Neural cell (in vitro differentiated cells): ENCODE results near the gene TFPI2. TPM values are rescaled to one million over a fixed set of nuclear protein-coding genes. Genes with fewer than 3 reads are reported as not detected.

Experiments
- H2AFZ ChIP-seq: fragments of 200-600, 300-800 bp; sonication (generic), shearing (Covaris generic); 2 replicates; pipeline ENCODE4 v1.6.0; 2014; ENCODE audit warnings: low read depth, mild to moderate bottlenecking, antibody characterized with exemption, low read length, moderate library complexity
- H3F3A ChIP-seq: fragments of 200-600 bp; shearing (Covaris generic); 2 replicates; pipeline ENCODE4 v1.6.1; 2016; ENCODE audit warnings: mild to moderate bottlenecking, moderate library complexity, mixed read lengths, antibody characterized with exemption, low read length; ENCODE audit not compliant: insufficient read depth, poor library complexity, severe bottlenecking
- H3K27ac ChIP-seq: fragments of 200-600, 300-800 bp; sonication (generic), shearing (Covaris generic); 2 replicates; pipeline ENCODE4 v1.5.1; 2014; ENCODE audit warnings: mild to moderate bottlenecking, low read length, moderate library complexity
- H3K27me3 ChIP-seq: fragments of 300-800, 200-600 bp; sonication (generic), shearing (Covaris generic); 2 replicates; pipeline ENCODE4 v1.6.0; 2014; ENCODE audit warnings: mild to moderate bottlenecking, low read depth, low read length, moderate library complexity; ENCODE audit not compliant: insufficient read depth
- H3K36me3 ChIP-seq: fragments of 300-800, 200-600 bp; sonication (generic), shearing (Covaris generic); 2 replicates; pipeline ENCODE4 v1.5.1; 2014; ENCODE audit warnings: mild to moderate bottlenecking, antibody characterized with exemption, low read length, moderate library complexity; ENCODE audit not compliant: insufficient read depth
- H3K4me2 ChIP-seq: fragments of 300-800, 200-600 bp; sonication (generic), shearing (Covaris generic); 2 replicates; pipeline ENCODE4 v1.6.0; 2014; ENCODE audit warnings: mild to moderate bottlenecking, low read length
- H3K4me3 ChIP-seq: fragments of 300-800, 200-600 bp; sonication (generic), shearing (Covaris generic); 2 replicates; pipeline ENCODE4 v1.5.1; 2014; ENCODE audit warnings: mild to moderate bottlenecking, low read length, moderate library complexity
- H3K79me2 ChIP-seq: fragments of 200-600 bp; shearing (Covaris generic); replicated peaks from 2 replicates; pipeline ENCODE4 v1.6.0; 2014; ENCODE audit warnings: mild to moderate bottlenecking, low read length, moderate library complexity; ENCODE audit not compliant: insufficient read depth
- H3K9ac ChIP-seq: fragments of 300-800, 200-600 bp; sonication (generic), shearing (Covaris generic); 2 replicates; pipeline ENCODE4 v1.6.1; 2016; ENCODE audit warnings: mild to moderate bottlenecking, low read length, mixed read lengths
- H3K9me2 ChIP-seq: fragments of 200-600 bp; shearing (Covaris generic); 2 replicates; pipeline ENCODE4 v1.6.1; 2016; ENCODE audit warnings: mild to moderate bottlenecking, low read length, mixed read lengths; ENCODE audit not compliant: insufficient read depth
- H3K9me3 ChIP-seq: fragments of 200-600, 300-800 bp; sonication (generic), shearing (Covaris generic); 2 replicates; pipeline ENCODE4 v1.6.1; 2016; ENCODE audit warnings: mild to moderate bottlenecking, mixed run types, low read length, moderate library complexity, mixed read lengths
- H4K20me1 ChIP-seq: fragments of 200-600 bp; shearing (Covaris generic); 2 replicates; pipeline ENCODE4 v1.6.1; 2016; ENCODE audit warnings: mild to moderate bottlenecking, mixed run types; ENCODE audit not compliant: insufficient read depth
- EP300 ChIP-seq: fragments of 450-650 bp; conservative IDR thresholded peaks from 2 replicates; pipeline ENCODE4 v1.6.1; 2014; ENCODE audit warnings: antibody characterized with exemption, mild to moderate bottlenecking, moderate library complexity; ENCODE audit not compliant: poor library complexity, severe bottlenecking
- EZH2 ChIP-seq: fragments of 200-600, 300-800 bp; shearing (Covaris generic), sonication (generic); IDR thresholded peaks from 2 replicates; pipeline ENCODE4 v1.6.1; 2014; ENCODE audit warnings: antibody characterized with exemption, low read length, borderline replicate concordance, mild to moderate bottlenecking; ENCODE audit not compliant: insufficient read depth, poor library complexity, severe bottlenecking
- MXI1 ChIP-seq: fragments of 450-650 bp; conservative IDR thresholded peaks from 2 replicates; pipeline ENCODE4 v1.6.1; 2014; ENCODE audit warnings: antibody characterized with exemption, mild to moderate bottlenecking; ENCODE audit not compliant: poor library complexity, severe bottlenecking
- POLR2AphosphoS5 ChIP-seq: IDR thresholded peaks from 2 replicates; pipeline ENCODE4 v1.6.1; 2012
- RAD21 ChIP-seq: fragments of 450-650 bp; conservative IDR thresholded peaks from 2 replicates; pipeline ENCODE4 v1.6.1; 2014; ENCODE audit warnings: antibody characterized with exemption, mild to moderate bottlenecking, moderate library complexity
- REST ChIP-seq: IDR thresholded peaks from 2 replicates; pipeline ENCODE4 v1.6.1; 2012; ENCODE audit warnings: borderline replicate concordance
- SMC3 ChIP-seq: fragments of 450-650 bp; conservative IDR thresholded peaks from 2 replicates; pipeline ENCODE4 v1.6.1; 2014; ENCODE audit warnings: antibody characterized with exemption, mild to moderate bottlenecking, moderate library complexity; ENCODE audit not compliant: poor library complexity
- TAF1 ChIP-seq: IDR thresholded peaks from 2 replicates; pipeline ENCODE4 v1.6.1; 2012; ENCODE audit warnings: low read depth
- polyA plus RNA-seq: library from polyadenylated mRNA; depleted of rRNA; stranded (reverse); fragments of >200 nt; gene quantifications from 2 replicates; pipeline ENCODE4 v1.2.3, GENCODE V29; 2014
- TF ChIP-seq, protein P1 (sequence below): fragments of 450-650 bp; IDR thresholded peaks from 2 replicates; pipeline ENCODE4 v1.5.1; 2014; ENCODE audit warnings: antibody characterized with exemption, mild to moderate bottlenecking, moderate library complexity; ENCODE audit not compliant: poor library complexity, severe bottlenecking

TFPI2 gene
- polyA plus RNA-seq, 1 donor from 2014 or later, result 0.78 TPM

GRCh38 chr7:93873998-93874574 is 16.5 kb downstream of the TFPI2 start:
- Histone ChIP-seq H4K20me1 (no peaks in the 10 kb centered on the region), H3K9me3 (peaks cover 7% of the 10 kb centered on the region), H2AFZ (no peak overlapping the region), H3K9me2 (no peaks in the 10 kb centered on the region), H3K27ac (no peak overlapping the region), H3K36me3 (no peaks in the 10 kb centered on the region), H3K9ac (no peak overlapping the region), H3K4me3 (no peak overlapping the region), H3K79me2 (no peaks in the 10 kb centered on the region), H3K27me3 (no peaks in the 10 kb centered on the region), H3K4me2 (no peak overlapping the region), H3F3A (no peaks in the 10 kb centered on the region)
- TF ChIP-seq MXI1 (no peak), SMC3 (no peak), TAF1 (no peak), POLR2AphosphoS5 (no peak), EP300 (no peak), REST (no peak)

DNA sequence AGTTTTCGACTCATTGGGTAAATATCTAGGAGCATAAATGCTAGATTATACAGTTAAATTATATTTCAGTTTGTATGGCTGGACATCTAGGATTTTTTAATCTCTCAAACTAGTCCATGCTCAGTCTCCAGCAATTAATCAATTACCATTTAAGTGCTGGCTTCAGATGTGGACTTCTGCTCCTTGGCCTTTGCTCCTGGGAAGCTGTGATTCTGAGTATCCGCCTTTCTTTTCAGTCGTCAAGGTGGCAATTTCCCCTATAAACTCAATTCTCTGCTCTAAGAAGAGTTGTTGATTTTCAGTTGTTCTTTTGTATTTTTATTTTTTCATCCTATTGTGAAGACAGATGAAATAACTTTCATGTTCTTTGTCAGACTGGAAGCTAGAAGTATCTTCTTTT is 23.7 kb downstream of the TFPI2 start:
- Histone ChIP-seq H3K9me2 (no peaks in the 10 kb centered on the region), H3K79me2 (no peaks in the 10 kb centered on the region)
- TF ChIP-seq TAF1 (no peak), POLR2AphosphoS5 (no peak), RAD21 (no peak), EP300 (no peak)

GRCh38 chr7:93862651-93863050 is 27.9 kb downstream of the TFPI2 start:
- no peaks in the 10 kb centered on the region for H3K27me3 ChIP-seq

More for the DNA sequence above, 23.7 kb downstream of the TFPI2 start:
- Histone ChIP-seq H3K9ac (no peak overlapping the region), H3K27me3 (no peaks in the 10 kb centered on the region), H3F3A (no peaks in the 10 kb centered on the region), H3K36me3 (no peaks in the 10 kb centered on the region), H4K20me1 (no peaks in the 10 kb centered on the region), H3K4me3 (no peak overlapping the region), H2AFZ (no peak overlapping the region), H3K27ac (no peak overlapping the region), H3K9me3 (no peaks in the 10 kb centered on the region), H3K4me2 (no peak overlapping the region)

More at GRCh38 chr7:93862651-93863050, 27.9 kb downstream of the TFPI2 start:
- no peaks in the 10 kb centered on the region for H3K9me3 ChIP-seq
- H3F3A ChIP-seq, result no peaks in the 10 kb centered on the region
- no peak overlapping the region for H3K4me3 ChIP-seq
- H3K4me2 ChIP-seq, result no peak overlapping the region
- no peak for TF ChIP-seq EZH2
- no peak for TF ChIP-seq TAF1
- TF ChIP-seq MXI1, result no peak
- no peak for TF ChIP-seq REST
- no peak for TF ChIP-seq SMC3
- no peak for TF ChIP-seq RAD21
- TF ChIP-seq, protein P1, sequence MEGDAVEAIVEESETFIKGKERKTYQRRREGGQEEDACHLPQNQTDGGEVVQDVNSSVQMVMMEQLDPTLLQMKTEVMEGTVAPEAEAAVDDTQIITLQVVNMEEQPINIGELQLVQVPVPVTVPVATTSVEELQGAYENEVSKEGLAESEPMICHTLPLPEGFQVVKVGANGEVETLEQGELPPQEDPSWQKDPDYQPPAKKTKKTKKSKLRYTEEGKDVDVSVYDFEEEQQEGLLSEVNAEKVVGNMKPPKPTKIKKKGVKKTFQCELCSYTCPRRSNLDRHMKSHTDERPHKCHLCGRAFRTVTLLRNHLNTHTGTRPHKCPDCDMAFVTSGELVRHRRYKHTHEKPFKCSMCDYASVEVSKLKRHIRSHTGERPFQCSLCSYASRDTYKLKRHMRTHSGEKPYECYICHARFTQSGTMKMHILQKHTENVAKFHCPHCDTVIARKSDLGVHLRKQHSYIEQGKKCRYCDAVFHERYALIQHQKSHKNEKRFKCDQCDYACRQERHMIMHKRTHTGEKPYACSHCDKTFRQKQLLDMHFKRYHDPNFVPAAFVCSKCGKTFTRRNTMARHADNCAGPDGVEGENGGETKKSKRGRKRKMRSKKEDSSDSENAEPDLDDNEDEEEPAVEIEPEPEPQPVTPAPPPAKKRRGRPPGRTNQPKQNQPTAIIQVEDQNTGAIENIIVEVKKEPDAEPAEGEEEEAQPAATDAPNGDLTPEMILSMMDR, result no peak
- TF ChIP-seq EP300, result no peak
- TF ChIP-seq POLR2AphosphoS5, result no peak
- no peaks in the 10 kb centered on the region for H4K20me1 ChIP-seq
- H3K36me3 ChIP-seq, result no peaks in the 10 kb centered on the region
- H3K79me2 ChIP-seq, result no peaks in the 10 kb centered on the region
- H3K27ac ChIP-seq, result no peak overlapping the region
- H2AFZ ChIP-seq, result no peak overlapping the region
- H3K9ac ChIP-seq, result no peak overlapping the region
- H3K9me2 ChIP-seq, result no peaks in the 10 kb centered on the region
